ENCODE data around the gene TBC1D3K. TPM values are rescaled to one million over a fixed set of nuclear protein-coding genes. Genes with fewer than 3 reads are reported as not detected.
"Not testable (repeated sequence)": the region's sequence is repeated elsewhere in the genome, so short reads cannot be mapped to it uniquely, and the experiment has no call there.

Gene TBC1D3K
- not detected in 2 replicates for total RNA-seq
- not detected in 2 replicates for polyA plus RNA-seq
- polyA plus RNA-seq (2011; cell fraction: cytosol; rRNA removed) = not detected in 2 replicates
- not detected in 2 replicates for polyA plus RNA-seq (2011; cell fraction: nucleus; rRNA removed)
- not detected in 2 replicates for polyA plus RNA-seq (2012)
- not detected in 2 replicates for polyA minus RNA-seq
- not detected for polyA minus RNA-seq (2011; cell fraction: cytosol; rRNA and poly(A)+ RNA removed)
- polyA minus RNA-seq (2011; cell fraction: nucleus; rRNA and poly(A)+ RNA removed) = not detected in 2 replicates
- percentile 7 among the genes with signal in this experiment for Bru-seq, nascent RNA
- BruChase-seq, experiment 1, labeled RNA remaining after a 6-hour chase = percentile 17 among the genes with signal in this experiment
- BruChase-seq, experiment 2, labeled RNA remaining after a 2-hour chase = percentile 22 among the genes with signal in this experiment
- long read RNA-seq = 0 reads

- H3K27ac ChIP-seq (ENCODE audit: insufficient read depth, low read depth, low read length); H3K27me3 ChIP-seq (ENCODE audit: control insufficient read depth in 2 of 2, insufficient read depth in 2 of 2, low read length in 2 of 2); DNase-seq (ENCODE audit: low read depth, low spot score); H3K9ac ChIP-seq (replicated peaks; ENCODE audit: extremely low read depth, insufficient read depth, low read length); POLR2A ChIA-PET; BruUV-seq (replicated peaks); H3K4me1 ChIP-seq (ENCODE audit: control insufficient read depth, extremely low read depth, insufficient read depth, low read length); H3K4me3 ChIP-seq (replicated peaks in 1 of 3; ENCODE audit: insufficient read depth in 1 of 3, low read depth in 1 of 3, low read length in 3 of 3); dilution Hi-C loops (cut with MboI; ENCODE audit: extremely low pct_ligation_motif_present, low sequenced_read_pairs); H3K36me3 ChIP-seq (ENCODE audit: control insufficient read depth in 2 of 2, extremely low read depth in 1 of 2, insufficient read depth in 2 of 2, low read length in 2 of 2); H3K4me2 ChIP-seq (ENCODE audit: insufficient read depth, low read length); H2AFZ ChIP-seq (ENCODE audit: low read depth, low read length); FAIRE-seq; CTCF ChIA-PET; H3K9me1 ChIP-seq (replicated peaks; ENCODE audit: control insufficient read depth, extremely low read depth, insufficient read depth, low read length); H3K79me2 ChIP-seq (ENCODE audit: control insufficient read depth, insufficient read depth, low read length); H3K9me3 ChIP-seq (replicated peaks; ENCODE audit: control insufficient read depth, insufficient read depth, low read length); intact Hi-C loops (cut with micrococcal nuclease); H4K20me1 ChIP-seq (replicated peaks; ENCODE audit: control insufficient read depth, extremely low read depth, insufficient read depth, low read length): not testable (repeated sequence)
Measured at GRCh38 chr17:37924115-37924514, at the start of gene TBC1D3K. TBC1D3K (plus strand) TSS chr17:37924415; CDS start chr17:37926000, 1,585 bp downstream.

GRCh38 chr17:37884516-37884915 is 39.7 kb upstream of the TBC1D3K start:
- Histone ChIP-seq H3K79me2 (ENCODE audit: control insufficient read depth, insufficient read depth, low read length) (no peaks in the 10 kb centered on the region), H4K20me1 (replicated peaks; ENCODE audit: control insufficient read depth, extremely low read depth, insufficient read depth, low read length) (no peaks in the 10 kb centered on the region), H3K4me2 (ENCODE audit: insufficient read depth, low read length) (no peak overlapping the region), H3K4me1 (ENCODE audit: control insufficient read depth, extremely low read depth, insufficient read depth, low read length) (no peaks in the 10 kb centered on the region), H3K27ac (ENCODE audit: insufficient read depth, low read depth, low read length) (no peak overlapping the region), H3K9ac (replicated peaks; ENCODE audit: extremely low read depth, insufficient read depth, low read length) (no peak overlapping the region), H3K4me3 (replicated peaks in 1 of 3; ENCODE audit: insufficient read depth in 1 of 3, low read depth in 1 of 3, low read length in 3 of 3) (no peak overlapping the region), H3K9me3 (replicated peaks; ENCODE audit: control insufficient read depth, insufficient read depth, low read length) (no peaks in the 10 kb centered on the region), H3K27me3 (ENCODE audit: control insufficient read depth in 2 of 2, insufficient read depth in 2 of 2, low read length in 2 of 2) (no peaks in the 10 kb centered on the region), H3K9me1 (replicated peaks; ENCODE audit: control insufficient read depth, extremely low read depth, insufficient read depth, low read length) (no peaks in the 10 kb centered on the region), H2AFZ (ENCODE audit: low read depth, low read length) (no peak overlapping the region), H3K36me3 (ENCODE audit: control insufficient read depth in 2 of 2, extremely low read depth in 1 of 2, insufficient read depth in 2 of 2, low read length in 2 of 2) (no peaks in the 10 kb centered on the region)
- FAIRE-seq (no peak), DNase-seq (ENCODE audit: low read depth, low spot score) (no peak)
- POLR2A ChIA-PET = no interaction called here
- dilution Hi-C loops (cut with MboI; ENCODE audit: extremely low pct_ligation_motif_present, low sequenced_read_pairs) (no loop called here), intact Hi-C loops (cut with micrococcal nuclease) (no loop called here)
- BruUV-seq (replicated peaks) = no TSS peak
- TF ChIP-seq MAX (IDR thresholded peaks at IDR 0.05; ENCODE audit: insufficient read depth, insufficient read length) = no peak
- no peak for TF ChIP-seq GATA2 (IDR thresholded peaks at IDR 0.05; ENCODE audit: insufficient read depth, insufficient read length, low read depth, low read length)
- TF ChIP-seq JUN (IDR thresholded peaks at IDR 0.05; ENCODE audit: borderline replicate concordance, insufficient read depth, insufficient read length, low read depth) = no peak
- no peak for TF ChIP-seq FOS (IDR thresholded peaks at IDR 0.05; ENCODE audit: borderline replicate concordance, insufficient read depth, low read length)
- no peak for TF ChIP-seq CTCF (IDR thresholded peaks at IDR 0.05; ENCODE audit: extremely low read depth in 1 of 2, insufficient read depth in 1 of 2, low read depth in 1 of 2, low read length in 2 of 2)
- no peak for TF ChIP-seq MYC (IDR thresholded peaks at IDR 0.05; ENCODE audit: low read depth, low read length)
- TF ChIP-seq EZH2 (IDR thresholded peaks at IDR 0.05; ENCODE audit: borderline replicate concordance, low read depth, low read length, severe bottlenecking) = no peak
- TF ChIP-seq POLR2AphosphoS5 (IDR thresholded peaks at IDR 0.05; ENCODE audit: insufficient read depth, low read depth, low read length) = no peak
- TF ChIP-seq POLR2A (IDR thresholded peaks at IDR 0.05; ENCODE audit: low read depth, low read length) = no peak
- CTCF ChIA-PET = no interaction called here
